Ecto neural progenitor cell (in vitro differentiated cells): ENCODE measurements around the gene EDNRB.
A peak's percentile ranks its signal among the peaks of the same experiment; 100 is the strongest.
"Not testable (repeated sequence)": the region's sequence is repeated elsewhere in the genome, so short reads cannot be mapped to it uniquely, and the experiment has no call there.

Source experiments
- DNase-seq: peaks from one replicate; pipeline ENCODE4 v3.0.0-alpha.2; 2018; ENCODE audit warnings: low spot score

Gene EDNRB

DNA sequence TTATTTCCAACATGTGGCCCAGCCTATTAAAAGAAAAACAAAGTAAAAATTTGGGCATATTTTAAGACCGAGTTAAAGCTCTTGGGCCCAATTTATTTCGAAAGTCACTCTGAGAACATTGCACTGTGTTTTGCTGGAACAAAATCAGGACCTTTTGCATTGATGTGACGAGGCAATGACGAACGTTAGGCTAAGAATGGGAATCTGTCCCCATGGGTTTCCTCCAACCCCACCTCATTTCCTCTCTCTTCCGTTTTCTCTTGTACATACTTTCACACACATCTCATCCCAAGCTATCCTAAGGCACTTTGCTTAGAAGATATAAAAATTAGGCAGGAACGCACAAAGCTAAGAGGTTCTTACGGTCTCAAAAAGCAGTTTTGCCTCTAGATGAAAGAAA is 22.1 kb downstream of the EDNRB start:
- DNase-seq, result no peak

DNA sequence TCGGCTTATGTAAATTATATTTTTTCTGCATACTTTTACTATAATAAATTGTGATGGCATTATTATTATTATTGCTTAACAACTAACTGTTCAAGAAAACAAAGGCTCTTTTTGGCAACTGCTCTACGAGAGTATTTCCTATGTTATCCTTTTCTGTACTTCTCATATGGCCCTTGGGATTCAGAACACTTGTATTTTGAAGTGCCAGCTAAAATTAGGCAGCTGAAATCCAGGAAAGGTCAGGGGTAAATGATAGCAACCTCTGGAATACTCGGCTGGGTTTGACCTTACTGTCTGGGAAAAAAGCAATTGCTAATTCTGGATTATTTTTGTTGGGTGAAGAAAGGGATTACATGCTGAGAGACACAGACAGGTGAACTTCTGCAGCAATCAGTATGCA is 23.9 kb downstream of the EDNRB start:
- no peak for DNase-seq

DNA sequence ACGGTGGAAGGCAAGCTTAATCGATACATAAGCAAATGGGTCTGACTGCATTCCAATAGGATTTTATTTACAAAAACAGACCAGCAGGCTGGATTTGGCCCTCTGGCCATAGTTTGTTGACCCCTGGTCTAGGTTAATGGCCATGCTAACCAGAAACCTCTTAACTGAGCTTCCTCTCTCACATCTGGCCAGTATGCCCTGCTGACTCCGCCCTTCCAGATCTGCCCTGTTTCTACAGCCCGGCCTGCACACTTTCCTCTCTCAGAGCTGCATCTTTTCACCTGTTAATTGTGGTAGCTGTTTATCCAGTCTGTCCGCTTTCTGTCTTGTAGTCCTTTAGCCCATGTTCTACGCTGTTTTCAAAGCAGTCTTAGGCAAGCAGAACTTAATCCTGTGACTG is 25.6 kb downstream of the EDNRB start:
- peak; percentile 60 for DNase-seq

DNA sequence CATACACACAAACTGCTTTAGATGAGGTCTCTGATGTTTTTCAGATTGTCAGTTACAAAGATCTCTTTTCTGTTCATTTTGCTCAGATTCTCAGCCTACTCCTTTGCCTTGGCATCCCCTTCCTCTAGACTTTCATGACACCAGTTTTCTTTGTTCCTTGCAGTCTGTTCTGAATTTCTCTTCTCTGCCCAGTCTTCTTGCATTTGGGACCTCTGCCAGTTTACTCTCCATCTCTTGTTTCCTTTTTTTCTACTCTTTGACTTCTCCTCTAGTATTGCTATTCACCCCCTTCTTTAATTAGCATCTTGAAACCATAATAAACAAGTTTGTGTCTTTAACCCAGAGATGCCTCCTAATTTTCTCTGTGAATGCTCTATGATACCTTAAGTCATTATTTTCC is 26.1 kb downstream of the EDNRB start:
- DNase-seq, result no peak

DNA sequence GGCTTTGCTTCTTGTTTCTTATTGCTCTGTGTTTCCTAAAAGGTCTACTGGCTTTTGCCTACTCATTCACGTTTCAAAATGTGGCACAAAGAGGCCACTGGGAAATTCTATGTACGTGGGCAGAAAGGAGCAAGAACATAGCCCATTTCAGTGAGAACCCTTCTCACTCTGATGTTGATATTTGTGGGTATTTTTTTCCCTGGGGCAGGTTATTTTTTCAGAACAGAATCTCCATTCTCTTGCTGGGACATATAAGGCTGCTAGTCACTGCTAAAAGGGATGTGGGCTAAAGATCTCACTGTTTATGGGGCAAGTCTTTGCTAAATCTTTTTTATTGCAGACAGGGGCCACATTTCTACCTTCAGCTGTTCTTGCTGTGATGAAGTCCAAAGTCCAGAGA is 27.1 kb downstream of the EDNRB start:
- no peak for DNase-seq

- DNase-seq, result no peak
Observed at GRCh38 chr13:77891041-77891440, 27.6 kb downstream of the EDNRB start.

DNA sequence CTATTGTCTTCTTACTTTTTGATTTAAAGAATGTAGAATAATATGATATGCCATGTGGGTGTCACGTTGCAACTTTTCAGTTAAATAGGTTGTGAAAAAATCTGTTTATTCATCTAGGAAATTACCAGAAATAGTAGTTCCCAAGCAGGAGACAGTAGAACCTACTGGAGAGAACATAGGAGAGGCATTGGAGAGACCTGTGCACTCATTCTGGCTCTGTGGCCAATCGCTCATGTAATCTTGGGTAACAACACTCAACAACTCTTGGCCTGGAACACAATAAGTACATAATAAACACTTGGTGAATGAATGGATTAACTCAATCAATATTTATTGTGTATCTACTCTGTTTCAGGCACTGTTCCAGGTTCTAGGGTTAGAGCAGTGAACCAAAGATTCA is 35.3 kb downstream of the EDNRB start:
- DNase-seq, result no peak

DNA sequence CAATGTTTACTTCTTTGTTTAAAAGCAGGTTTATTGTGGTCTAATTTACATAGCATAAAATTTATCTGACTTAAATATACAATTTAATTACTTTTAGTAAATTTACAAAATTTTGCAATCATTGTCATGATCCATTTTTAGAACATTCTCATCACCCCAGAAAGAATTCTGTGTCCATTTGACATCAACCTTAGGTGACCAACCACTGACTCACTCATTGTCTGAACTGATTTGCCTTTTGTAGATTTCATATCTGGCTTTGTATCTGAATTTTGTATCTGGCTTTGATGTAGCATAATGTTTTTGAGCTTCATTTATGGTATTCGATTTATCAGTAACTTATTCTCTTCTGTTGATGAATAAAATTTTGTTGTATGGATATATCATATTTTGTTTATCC is 40.4 kb downstream of the EDNRB start:
- DNase-seq, result no peak

GRCh38 chr13:77876176-77876575 is 42.5 kb downstream of the EDNRB start:
- no peak for DNase-seq

- DNase-seq, result no peak
Observed at GRCh38 chr13:77874406-77874805, 44.2 kb downstream of the EDNRB start.

GRCh38 chr13:77872995-77873394 is 45.6 kb downstream of the EDNRB start:
- no peak for DNase-seq

- no peak for DNase-seq
Observed at GRCh38 chr13:77871596-77871995, 47.0 kb downstream of the EDNRB start.

DNA sequence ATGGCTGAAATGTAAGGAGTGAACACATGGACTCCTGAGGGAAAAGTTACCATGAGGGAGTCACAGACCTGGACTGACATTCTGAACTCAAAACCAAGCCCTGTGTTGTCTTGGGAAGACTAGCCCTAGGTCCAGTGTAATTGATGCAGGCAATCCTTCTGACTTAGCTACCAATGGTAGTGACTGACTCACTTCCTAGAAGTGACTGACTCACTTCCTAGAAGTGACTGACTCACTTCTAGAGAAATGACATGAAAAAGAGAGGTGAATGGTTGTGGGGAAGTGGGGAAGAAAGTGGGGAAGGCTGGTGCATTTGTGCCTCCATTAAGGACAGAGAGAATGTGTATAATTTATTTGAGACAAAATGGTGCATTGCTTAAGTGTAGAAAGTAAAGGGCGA is 49.9 kb downstream of the EDNRB start:
- DNase-seq, result no peak

- no peak for DNase-seq
Observed at GRCh38 chr13:77866971-77867370, 51.7 kb downstream of the EDNRB start.

- DNase-seq, result no peak
Observed at GRCh38 chr13:77865622-77866021, 53.0 kb downstream of the EDNRB start.

DNA sequence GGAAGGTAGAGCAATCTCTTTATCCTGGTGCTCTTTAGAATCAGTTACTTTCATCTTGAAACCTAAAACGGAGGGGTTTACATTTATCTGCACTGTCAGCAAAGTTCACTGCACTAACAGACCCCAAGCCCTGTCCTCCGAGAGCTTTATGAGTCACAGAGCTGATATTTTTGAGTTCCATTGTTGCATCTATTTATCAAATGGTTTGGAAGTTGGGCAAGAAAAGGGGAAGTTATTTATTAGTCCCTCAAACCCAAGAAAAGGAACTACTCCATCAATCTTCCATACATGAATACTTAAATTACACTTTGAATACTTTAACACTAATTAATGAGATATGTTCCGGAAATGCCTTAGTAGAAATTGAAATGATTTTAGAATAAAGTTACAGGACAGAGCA is 55.5 kb downstream of the EDNRB start:
- no peak for DNase-seq

- no peak for DNase-seq
Observed at GRCh38 chr13:77861741-77862140, 56.9 kb downstream of the EDNRB start.

- DNase-seq, result no peak
Observed at GRCh38 chr13:77860507-77860981, 58.1 kb downstream of the EDNRB start.

- DNase-seq, result no peak
Observed at GRCh38 chr13:77859450-77859849, 59.2 kb downstream of the EDNRB start.

GRCh38 chr13:77857531-77858209 is 61.0 kb downstream of the EDNRB start:
- no peak for DNase-seq

DNA sequence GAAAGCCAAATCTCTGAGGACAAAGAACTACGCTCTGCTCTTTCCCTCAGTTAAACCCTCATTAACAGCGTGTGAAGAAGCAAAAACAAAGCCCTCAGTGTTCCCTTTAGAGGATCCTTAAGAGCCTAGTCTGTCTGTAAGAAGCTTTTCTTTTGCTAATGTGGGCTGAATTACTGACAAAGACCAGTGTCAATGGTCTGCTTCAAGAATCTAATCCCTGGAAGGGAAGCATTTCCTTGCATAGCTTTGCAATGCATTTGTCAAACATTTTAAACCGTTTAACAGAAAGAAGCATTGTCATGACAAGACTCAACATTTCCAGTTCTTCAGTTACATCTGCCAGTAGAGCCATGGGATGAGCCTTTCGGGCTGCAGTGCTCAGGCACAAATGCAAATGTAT is 64.9 kb downstream of the EDNRB start:
- DNase-seq, result no peak

DNA sequence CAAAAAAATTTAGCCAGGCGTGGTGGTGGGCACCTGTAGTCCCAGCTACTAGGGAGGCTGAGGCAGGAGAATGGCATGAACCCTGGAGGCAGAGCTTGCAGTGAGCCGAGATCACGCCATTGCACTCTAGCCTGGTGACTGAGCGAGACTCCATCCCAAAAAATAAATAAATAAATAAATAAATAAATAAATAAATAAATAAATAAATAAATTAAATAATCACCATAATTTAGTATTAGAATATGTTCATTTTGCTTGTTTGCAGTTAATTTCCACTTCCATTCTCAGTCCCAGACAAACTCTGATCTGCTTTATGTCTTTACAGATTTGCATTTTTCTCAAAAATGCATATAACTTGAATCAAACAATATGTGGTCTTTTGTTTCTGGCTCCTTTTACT is 70.6 kb downstream of the EDNRB start:
- DNase-seq, result not testable (repeated sequence)

- DNase-seq, result no peak
Observed at GRCh38 chr13:77846173-77846572, 72.5 kb downstream of the EDNRB start.
